HG02840 (cell line): ENCODE measurements around the gene SMIM29.
"Not testable (repeated sequence)": the region's sequence is repeated elsewhere in the genome, so short reads cannot be mapped to it uniquely, and the experiment has no call there.

Experiments
- ATAC-seq: cut with Tn5 transposase; IDR thresholded peaks from one replicate; pipeline ENCODE4 v1.9.1; 2021; ENCODE audit warnings: mild to moderate bottlenecking, moderate library complexity, moderate number of reproducible peaks; ENCODE audit not compliant: unreplicated experiment, low FRiP score

Gene SMIM29

DNA sequence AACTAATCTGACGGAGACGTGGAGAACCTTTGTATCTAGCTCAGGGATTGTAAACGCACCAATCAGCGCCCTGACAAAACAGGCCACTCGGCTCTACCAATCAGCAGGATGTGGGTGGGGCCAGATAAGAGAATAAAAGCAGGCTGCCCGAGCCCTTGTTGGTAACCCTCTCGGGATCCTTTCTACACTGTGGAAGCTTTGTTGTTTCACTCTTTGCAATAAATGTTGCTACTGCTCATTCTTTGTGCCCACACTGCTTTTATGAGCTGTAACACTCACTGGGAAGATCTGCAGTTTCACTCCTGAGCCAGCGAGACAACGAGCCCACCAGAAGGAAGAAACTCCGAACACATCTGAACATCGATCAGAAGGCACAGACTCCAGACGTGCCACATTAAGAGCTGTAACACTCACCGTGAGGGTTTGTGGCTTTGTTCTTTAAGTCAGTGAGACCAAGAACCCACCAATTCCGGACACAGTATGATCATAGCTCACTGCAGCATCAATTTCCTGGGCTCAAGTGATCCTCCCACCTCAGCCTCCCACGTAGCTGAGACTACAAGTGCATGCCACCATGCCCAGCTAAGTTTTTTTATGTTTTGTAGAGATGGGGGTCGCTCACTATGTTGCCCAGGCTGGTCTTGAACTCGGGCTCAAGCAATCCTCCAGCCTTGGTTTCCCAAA lies 21.0 kb upstream of the SMIM29 start:
- ATAC-seq = not testable (repeated sequence)

DNA sequence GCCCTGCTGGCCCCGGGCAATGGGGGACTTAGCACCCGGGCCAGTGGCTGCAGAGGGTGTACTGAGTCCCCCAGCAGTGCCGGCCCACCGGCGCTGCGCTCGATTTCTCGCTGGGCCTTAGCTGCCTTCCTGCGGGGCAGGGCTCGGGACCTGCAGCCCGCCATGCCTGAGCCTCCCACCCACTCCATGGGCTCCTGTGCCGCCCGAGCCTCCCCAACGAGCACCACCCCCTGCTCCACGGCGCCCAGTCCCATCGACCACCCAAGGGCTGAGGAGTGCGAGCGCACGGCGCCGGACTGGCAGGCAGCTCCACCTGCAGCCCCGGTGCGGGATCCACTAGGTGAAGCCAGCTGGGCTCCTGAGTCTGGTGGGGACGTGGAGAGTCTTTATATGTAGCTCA lies 20.3 kb upstream of the SMIM29 start:
- not testable (repeated sequence) for ATAC-seq

DNA sequence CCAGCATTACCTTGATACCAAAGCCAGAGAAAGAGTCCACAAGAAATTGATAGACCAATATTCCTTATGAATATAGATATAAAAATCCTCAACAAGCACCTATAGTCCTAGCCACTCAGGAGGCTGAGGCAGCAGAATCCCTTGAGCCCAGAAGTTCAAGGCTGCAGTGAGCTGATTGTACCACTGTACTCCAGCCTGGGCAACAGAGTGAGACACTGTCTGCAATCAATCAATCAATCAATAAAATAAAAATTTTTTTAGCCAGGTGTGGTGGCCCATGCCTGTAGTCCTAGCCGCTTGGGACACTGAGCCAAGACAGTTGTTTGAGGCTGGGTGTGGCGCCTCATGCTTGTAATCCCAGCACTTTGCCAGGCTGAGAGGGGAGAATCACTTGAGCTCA lies 18.9 kb upstream of the SMIM29 start:
- ATAC-seq = no peak

DNA sequence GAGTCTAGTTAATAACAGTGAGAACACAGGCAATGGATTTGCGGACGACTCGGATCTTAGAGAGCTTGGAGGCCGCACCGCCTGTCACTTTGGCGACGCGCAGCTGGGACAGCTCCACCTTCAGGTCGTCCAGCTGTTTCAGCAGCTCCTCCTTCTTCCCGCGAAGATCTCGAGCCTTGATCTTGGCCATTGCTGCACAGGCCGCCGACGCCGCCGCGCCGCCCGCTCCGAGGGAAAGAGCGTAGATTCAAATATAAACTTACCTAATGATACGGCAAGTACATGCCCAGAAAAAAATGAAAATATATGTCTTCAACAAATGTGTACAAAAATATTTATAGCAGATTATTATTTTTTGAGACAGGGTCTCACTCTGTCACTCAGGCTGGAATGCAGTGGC lies 14.7 kb upstream of the SMIM29 start:
- ATAC-seq = not testable (repeated sequence)

DNA sequence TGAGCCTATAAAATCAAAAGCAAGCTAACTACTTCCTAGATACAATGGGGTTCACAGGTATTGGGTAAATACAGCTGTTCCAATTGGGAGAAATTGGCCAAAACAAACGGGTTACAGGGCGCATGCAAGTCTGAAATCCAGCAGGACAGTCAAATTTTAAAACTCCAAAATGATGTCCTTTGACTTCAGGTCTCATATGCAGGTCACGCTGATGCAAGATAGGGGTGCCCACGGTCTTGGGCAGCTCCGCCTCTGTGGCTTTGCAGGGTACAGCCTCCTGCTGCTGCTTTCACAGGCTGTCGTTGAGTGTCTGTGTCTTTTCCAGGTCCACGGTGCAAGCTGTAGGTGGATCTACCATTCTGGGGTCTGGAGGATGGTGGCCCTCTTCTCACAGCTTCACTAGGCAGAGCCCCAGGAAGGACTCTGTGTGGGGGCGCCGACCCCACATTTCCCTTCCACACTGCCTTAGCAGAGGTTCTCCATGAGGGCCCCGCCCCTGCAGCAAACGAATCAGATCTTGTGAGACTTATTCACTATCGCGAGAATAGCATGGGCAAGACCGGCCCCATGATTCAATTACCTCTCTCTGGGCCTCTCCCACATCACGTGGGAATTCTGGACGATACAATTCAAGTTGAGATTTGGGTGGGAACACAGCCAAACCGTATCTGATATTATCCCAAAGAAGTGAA lies 11.9 kb upstream of the SMIM29 start:
- ATAC-seq = no peak

DNA sequence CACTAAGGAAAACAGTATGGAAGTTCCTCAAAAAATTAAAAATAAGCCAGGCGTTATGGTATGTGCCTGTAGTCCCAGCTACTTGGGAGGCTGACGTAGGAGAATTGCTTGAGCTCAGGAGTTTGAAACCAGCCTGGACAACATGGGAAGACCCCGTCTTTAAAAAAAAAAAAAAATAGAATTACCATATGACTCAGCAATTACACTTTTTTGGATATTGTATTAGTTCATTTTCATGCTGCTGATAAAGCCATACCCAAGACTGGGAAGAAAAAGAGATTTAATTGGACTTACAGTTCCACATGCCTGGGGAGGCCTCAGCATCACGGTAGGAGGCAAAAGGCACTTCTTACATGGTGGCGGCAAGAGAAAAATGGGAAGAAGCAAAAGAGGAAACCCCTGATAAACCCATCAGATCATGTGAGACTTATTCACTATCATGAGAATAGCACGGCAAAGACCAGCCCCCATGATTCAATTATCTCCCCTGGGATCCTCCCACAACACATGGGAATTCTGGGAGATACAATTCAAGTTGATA lies 10.8 kb upstream of the SMIM29 start:
- no peak for ATAC-seq

DNA sequence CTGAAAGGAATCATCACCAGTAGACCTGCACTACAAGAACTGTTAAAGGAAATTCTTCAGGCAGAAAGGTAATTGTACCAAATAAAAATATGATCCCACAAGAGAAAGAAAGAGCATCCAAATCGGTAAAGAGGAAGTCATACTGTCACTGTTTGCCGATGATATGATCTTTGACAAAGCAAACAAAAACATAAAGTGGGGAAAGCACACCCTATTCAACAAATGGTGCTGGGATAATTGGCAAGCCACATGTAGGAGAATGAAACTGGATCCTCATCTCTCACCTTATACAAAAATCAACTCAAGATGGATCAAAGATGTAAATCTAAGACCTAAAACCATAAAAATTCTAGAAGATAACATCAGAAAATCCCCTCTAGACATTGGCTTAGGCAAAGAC lies 3.6 kb upstream of the SMIM29 start:
- not testable (repeated sequence) for ATAC-seq

DNA sequence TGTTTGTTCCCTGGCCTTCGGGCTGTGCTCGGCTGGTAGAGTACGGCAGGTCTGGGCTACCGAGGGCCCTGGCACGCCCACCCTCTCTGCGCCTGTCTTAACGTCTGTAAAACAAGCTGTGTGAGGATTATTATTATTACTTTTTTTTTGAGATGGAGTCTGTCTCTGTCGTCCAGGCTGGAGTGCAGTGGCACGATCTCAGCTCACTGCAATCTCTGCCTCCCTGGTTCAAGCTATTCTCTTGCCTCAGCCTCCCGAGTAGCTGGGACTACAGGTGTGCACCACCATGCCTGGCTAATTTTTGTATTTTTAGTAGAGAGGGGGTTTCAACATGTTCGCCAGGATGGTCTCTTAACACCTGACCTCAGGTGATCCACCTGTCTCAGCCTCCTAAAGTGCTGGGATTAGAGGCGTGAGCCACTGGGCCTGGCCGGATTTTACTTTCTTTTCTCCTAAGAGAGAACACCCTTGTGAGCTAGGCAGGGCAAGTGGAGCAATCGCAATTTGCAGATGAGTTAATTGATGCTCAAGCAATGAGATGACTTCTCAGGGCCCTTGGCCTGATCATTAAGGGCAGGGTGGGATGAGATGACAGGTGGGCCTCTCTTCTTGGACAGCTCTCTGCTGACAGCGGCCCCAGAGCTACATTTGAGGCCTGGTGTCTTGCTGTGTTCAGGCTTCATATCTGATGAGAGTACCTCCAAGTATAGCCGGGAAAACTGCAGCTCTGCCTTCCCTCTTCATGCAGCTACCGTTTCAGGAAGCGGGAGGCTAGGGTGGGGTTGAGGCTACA lies 859 bp upstream of the SMIM29 start:
- peak; percentile 28 for ATAC-seq

DNA sequence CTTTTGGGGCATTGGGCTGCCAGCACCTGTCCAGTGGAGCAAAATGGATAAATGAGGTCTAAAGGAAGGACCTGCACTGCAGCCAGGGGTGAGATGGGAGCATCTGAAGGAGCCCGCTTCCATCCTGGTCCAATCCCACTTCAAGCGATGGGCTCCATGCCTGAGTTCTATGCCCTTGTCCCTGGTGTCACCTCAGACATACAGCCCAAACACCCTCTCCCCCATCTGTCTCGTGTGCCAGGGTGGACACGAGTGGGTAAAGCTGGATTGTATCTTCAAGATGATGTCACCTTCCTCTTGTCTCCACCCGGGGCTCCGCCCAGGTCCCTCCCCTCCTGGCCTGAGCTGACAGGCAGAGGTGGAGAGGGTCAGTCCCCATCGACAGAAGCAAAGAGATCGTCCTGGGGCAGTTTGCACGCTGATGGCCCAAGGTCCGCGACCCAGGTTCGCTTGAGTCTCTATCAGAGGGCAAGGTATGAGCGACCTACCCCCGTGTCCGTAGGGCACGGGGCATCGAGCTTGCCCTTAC lies 544 bp downstream of the SMIM29 start:
- peak; percentile 3 for ATAC-seq

DNA sequence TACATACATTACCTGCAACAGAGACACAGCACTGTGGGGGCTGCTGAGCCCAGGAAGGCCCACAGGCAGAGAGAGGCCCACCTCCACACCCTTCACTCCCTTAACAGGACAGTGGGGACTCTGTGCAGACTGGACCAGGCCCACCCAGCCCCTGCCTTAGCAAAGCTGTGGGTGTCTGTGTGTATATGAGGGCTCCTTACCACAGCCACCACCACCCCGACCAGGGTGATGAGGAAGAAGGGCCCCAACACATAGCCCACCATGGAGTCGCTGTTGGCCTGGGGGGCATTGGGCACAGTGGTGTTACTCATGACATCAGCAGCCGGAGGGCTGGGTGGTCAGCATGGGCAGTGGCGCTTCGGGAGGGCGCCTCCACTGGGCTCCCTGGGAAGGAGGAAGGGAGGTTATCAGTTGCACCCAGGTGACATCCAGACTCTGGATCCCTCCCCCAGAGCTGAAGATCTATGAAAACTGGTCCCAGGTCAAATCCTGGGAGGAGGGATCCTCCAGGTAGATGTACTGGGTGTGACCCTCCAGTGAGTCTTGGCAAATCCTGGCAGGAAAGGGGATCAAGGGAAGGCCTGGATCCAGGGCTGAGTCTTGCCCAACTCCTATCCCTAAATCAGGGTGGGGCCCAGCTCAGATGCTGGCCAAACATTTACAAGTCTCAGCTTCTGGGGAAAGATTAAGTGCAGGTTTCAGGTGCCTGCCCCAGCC lies 1.2 kb downstream of the SMIM29 start:
- ATAC-seq = no peak

DNA sequence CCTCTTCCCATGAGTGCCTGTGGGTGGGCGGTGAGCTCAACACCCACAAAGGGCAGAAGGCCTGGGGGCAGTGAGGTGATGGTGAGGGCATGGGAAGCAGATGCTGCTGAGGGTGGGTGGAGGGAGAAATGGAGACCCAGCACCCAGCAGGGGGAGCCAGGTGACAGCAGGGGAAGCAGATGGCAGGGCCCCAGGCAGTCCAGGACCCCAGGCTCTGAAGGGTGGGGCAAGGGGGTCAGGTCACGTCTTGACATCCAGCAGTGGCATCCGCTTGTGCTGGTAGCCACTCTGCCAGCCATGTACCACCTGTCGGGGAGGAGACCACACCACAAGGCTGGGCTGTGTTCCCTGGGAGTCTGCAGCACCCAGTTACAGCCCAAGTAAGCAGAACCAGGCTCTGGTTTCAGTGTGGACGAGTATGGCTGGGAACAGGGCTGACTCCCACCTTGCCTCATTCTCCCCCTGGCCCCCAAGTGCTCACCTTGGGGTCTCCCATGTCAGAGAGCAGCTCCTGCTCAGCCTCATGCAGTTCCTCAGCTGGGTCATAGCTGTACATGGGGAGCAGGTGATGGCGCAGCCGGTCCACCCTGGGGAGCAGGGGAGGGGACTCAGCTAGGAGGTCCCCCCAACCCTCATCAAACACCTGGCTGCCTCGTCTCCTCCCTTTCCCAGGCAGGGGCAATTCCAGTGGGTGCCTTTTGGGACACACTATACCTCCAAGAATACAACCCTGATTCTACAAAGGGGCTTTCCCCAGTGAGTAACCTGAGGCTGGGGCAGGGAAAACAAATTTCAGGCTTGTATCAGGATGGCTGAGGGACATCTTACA lies 2.0 kb downstream of the SMIM29 start:
- no peak for ATAC-seq

DNA sequence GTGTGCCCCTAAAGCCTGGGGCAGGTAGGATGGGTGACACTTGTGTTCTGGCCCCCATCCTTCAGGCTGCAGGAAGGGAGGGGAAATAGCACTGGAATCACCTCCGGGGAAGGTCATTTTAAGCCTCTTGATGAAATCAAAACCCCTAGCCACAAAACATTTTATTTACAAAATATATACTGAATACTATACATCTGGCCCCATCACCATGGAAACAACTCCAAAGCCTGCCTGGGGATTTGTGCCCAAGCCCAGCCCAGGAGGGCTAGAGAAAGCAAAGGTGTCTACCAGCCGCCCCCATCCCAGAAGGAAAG lies 2.6 kb downstream of the SMIM29 start:
- ATAC-seq = no peak

DNA sequence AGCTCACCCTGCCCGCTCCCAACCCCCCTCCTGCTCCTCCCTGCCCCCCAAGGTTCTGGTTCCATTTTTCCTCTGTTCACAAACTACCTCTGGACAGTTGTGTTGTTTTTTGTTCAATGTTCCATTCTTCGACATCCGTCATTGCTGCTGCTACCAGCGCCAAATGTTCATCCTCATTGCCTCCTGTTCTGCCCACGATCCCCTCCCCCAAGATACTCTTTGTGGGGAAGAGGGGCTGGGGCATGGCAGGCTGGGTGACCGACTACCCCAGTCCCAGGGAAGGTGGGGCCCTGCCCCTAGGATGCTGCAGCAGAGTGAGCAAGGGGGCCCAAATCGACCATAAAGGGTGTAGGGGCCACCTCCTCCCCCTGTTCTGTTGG lies 3.1 kb downstream of the SMIM29 start:
- ATAC-seq = not testable (repeated sequence)

DNA sequence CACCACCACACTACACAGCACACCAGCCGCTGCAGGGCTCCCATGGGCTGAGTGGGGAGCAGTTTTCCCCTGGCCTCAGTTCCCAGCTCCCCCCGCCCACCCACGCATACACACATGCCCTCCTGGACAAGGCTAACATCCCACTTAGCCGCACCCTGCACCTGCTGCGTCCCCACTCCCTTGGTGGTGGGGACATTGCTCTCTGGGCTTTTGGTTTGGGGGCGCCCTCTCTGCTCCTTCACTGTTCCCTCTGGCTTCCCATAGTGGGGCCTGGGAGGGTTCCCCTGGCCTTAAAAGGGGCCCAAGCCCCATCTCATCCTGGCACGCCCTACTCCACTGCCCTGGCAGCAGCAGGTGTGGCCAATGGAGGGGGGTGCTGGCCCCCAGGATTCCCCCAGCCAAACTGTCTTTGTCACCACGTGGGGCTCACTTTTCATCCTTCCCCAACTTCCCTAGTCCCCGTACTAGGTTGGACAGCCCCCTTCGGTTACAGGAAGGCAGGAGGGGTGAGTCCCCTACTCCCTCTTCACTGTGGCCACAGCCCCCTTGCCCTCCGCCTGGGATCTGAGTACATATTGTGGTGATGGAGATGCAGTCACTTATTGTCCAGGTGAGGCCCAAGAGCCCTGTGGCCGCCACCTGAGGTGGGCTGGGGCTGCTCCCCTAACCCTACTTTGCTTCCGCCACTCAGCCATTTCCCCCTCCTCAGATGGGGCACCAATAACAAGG lies 3.6 kb downstream of the SMIM29 start:
- not testable (repeated sequence) for ATAC-seq

DNA sequence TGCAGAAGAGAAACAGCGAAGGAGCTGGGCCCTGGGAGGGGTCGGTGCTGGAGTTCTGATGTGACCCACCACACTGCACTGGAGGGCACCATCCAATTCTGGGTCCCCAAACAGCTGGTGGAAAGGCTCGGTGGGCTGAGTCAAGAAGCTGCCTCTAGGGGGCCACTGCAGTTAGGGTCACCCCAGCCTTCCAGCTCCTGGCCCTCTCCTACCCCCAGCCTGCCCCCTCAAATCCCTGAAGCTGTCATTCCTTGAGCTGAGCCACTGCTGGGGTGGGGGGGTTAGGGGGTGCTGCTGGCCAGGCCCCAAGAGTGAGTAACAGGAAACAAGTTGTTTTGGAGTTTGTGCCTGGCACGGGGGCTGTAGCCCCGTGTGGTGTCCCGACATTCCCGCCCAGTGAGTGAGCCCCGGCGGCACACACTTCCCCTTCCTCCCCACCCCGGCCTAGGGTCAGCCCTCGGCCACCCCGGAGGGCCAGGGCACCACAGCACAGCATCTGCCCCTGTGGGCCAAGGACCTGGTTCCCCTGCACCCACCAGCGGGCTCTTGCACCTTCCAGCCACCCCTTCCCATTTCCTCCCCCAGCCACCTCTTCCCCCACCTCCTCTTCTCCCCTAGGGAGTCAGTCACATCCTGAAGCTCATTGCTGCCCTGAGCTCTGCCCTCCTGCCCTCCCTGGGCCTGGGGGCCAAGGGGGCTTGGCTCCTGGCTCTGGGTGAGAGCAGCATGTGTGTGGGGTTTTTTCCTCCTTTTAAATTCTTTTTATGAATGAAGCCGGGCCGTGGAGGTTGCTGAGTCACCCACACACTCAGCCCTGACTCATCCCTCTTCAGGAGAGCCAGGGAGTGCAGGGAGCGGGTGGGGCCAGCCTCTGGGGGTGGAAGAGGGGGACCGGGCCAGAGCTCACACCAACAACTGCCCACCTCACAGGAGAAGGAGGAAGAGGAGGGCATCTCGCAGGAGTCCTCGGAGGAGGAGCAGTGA lies 4.6 kb downstream of the SMIM29 start:
- no peak for ATAC-seq

DNA sequence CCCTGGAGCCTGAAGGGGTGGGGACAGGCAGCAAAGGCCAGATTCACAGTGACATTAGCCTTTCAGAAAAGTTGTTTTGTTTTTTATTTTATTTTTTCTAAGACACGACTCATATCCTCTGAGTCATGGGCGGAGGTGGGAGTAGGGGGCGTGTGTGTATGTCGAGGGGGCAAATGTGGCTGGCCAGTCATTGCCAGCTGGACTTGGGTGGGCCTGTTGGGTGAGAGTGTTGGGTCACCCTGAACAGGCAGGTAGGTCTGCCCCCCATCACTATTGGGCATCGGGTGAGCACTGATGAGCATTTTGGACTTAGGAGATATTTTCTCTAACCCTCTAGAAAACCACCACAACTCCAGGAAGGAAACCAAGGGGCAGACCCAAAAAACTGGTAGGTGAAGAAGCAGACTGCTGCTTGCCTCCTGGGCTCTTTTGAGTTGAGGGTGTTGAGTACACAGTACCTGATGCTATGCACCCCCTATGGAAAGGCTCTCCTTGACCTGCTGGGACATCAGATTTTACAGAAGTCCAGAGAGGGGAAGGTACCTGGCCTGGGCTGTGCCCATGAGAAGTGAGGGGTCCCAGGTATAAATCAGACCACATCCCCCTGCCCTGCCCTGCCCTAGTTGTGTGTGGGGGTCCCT lies 5.6 kb downstream of the SMIM29 start:
- ATAC-seq = no peak
